Measurements from ENCODE around the gene ERP44.

ERP44 gene

DNA sequence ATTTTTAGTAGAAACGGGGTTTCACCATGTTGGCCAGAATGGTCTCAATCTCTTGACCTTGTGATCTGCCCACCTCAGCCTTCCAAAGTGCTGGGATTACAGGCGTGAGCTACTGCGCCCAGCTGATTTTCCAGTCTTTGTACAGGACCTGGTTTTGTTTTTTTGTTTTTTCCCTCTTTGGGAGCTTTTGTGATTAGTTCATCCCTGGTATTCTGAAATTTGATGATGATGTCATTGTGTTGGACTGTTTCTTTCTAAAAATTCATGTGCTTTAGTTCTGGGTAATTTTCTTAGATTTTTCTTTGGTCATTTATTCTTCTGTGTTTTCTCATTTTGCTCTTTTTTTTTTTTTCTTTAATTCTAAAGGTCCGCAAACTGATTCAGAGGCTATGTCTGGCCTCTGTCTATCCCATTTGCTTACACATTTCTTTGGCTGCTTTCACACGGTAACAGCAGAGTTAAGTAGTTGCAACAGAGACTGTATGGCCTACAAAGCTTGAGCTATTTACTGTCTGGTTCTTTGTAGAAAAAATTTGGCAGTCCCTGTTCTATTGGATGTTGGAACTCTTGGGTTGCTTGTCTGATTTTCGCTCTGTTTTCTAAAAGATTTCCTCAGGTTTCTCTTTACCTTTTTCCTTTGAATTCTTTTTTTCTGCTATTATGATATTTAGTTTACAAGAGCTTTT lies 167.5 kb downstream of the ERP44 start:
- no peak overlapping the region for H3K27ac ChIP-seq
- no peak overlapping the region for H3K9ac ChIP-seq
- peaks cover 19 to 57% (median 28%) of the 10 kb centered on the region in 11 experiments; a peak in 21 of 22 replicates for H3K36me3 ChIP-seq
- H3K27me3 ChIP-seq, result no peaks in the 10 kb centered on the region
- H3K4me2 ChIP-seq, result no peak overlapping the region
- peaks cover 5 to 14% (median 7%) of the 10 kb centered on the region in 11 experiments; a peak in 19 of 22 replicates for H3K9me3 ChIP-seq (replicated peaks in 1 of 11)
- TF ChIP-seq Cebpa-rat (IDR thresholded peaks at IDR 0.05), result no peak
- no peaks in the 10 kb centered on the region for H3K4me1 ChIP-seq
- H3K4me3 ChIP-seq, result no peak overlapping the region
- no peaks in the 10 kb centered on the region; a peak in 1 of 22 replicates for H4K20me1 ChIP-seq

DNA sequence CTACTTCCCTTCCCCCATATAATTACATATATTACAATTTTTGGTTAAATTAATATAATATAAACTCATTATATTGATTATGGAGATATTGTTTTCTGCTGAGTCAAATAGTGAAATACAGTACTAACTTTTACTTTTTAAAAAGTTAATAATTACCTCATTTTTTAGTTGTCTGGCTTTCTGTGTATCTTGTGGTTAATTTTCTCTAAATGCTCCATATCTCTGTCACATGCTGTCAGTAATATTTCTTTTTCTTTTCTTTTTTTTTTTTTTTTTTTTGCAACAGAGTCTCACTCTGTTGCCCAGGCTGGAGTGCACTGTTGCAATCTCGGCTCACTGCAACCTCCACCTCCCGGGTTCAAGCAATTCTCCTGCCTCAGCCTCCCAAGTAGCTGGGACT lies 169.1 kb downstream of the ERP44 start:
- Histone ChIP-seq H3K4me3 (no peak overlapping the region), H3K9me3 (replicated peaks in 1 of 11) (peaks cover 18 to 24% (median 21%) of the 10 kb centered on the region in 11 experiments), H3K27ac (no peak overlapping the region), H3K36me3 (peaks cover 30 to 70% (median 38%) of the 10 kb centered on the region in 11 experiments; a peak in 21 of 22 replicates), H3K4me2 (no peak overlapping the region), H3K9ac (no peak overlapping the region), H4K20me1 (no peaks in the 10 kb centered on the region; a peak in 1 of 22 replicates), H3K27me3 (no peaks in the 10 kb centered on the region), H3K4me1 (no peaks in the 10 kb centered on the region)
- no peak for TF ChIP-seq Cebpa-rat (IDR thresholded peaks at IDR 0.05)

Measured in BLaER1 treated with 17β-estradiol and CSF1 and Interleukin-3, amounts not matched to agents 10 nM and 100 nM (cell line).